Keratinocyte (primary cell): Measurements from ENCODE around the gene ELP6. TPM values are rescaled to one million over a fixed set of nuclear protein-coding genes. Genes with fewer than 3 reads are reported as not detected.
A peak's percentile ranks its signal among the peaks of the same experiment; 100 is the strongest.

ENCODE experiments used
- DNase-seq: peaks from one replicate; pipeline ENCODE4 v3.0.0-alpha.2; 2011; ENCODE audit warnings: low read depth, missing footprints, low spot score
- FAIRE-seq: peaks from 2 replicates; lab custom pipeline; 2011; peaks lifted over from hg19 to GRCh38; lab: Jason Lieb, UNC
- H2AFZ ChIP-seq: 2 replicates; pipeline ENCODE4 v1.6.0; 2012; ENCODE audit warnings: low read length, control low read depth, inconsistent platforms; ENCODE audit not compliant: control insufficient read depth
- H3K27ac ChIP-seq: 2 replicates; pipeline ENCODE4 v1.5.1; 2011; ENCODE audit warnings: low read length; ENCODE audit not compliant: control insufficient read depth, insufficient read depth
- H3K27me3 ChIP-seq: 3 replicates; pipeline ENCODE4 v1.6.0; 2011; ENCODE audit warnings: low read length; ENCODE audit not compliant: control insufficient read depth, insufficient read depth; ENCODE audit errors: extremely low read depth
- H3K36me3 ChIP-seq, 2 experiments: 2 replicates in 1 of 2; 3 replicates in 1 of 2; pipeline ENCODE4 v1.5.1; 2011; ENCODE audit warnings: low read length in 2 of 2, mild to moderate bottlenecking in 1 of 2; ENCODE audit not compliant: control insufficient read depth in 2 of 2, insufficient read depth in 2 of 2; ENCODE audit errors: extremely low read depth in 1 of 2
- H3K4me1 ChIP-seq: 3 replicates; pipeline ENCODE4 v1.5.1; 2011; ENCODE audit warnings: low read length; ENCODE audit not compliant: control insufficient read depth, insufficient read depth; ENCODE audit errors: extremely low read depth
- H3K4me2 ChIP-seq: 3 replicates; pipeline ENCODE4 v1.6.0; 2011; ENCODE audit warnings: low read depth, low read length; ENCODE audit not compliant: control insufficient read depth, insufficient read depth; ENCODE audit errors: extremely low read depth
- H3K4me3 ChIP-seq, 3 experiments: fragments of 200-600 bp in 1 of 3; sonication (generic) in 1 of 3; 2 replicates in 2 of 3; 3 replicates in 1 of 3; pipeline ENCODE4 v1.5.1; 2011 to 2016; ENCODE audit warnings: low read length in 3 of 3, mild to moderate bottlenecking in 3 of 3, control low read depth in 2 of 3, inconsistent platforms in 1 of 3, low read depth in 1 of 3, mixed read lengths in 1 of 3, mixed run types in 1 of 3, moderate library complexity in 1 of 3; ENCODE audit not compliant: control insufficient read depth in 2 of 3, insufficient read depth in 2 of 3; ENCODE audit errors: extremely low read depth in 1 of 3
- H3K79me2 ChIP-seq: 2 replicates; pipeline ENCODE4 v1.6.0; 2012; ENCODE audit warnings: low read length; ENCODE audit not compliant: control insufficient read depth, insufficient read depth
- H3K9ac ChIP-seq: 3 replicates; pipeline ENCODE4 v1.6.0; 2011; ENCODE audit warnings: low read length; ENCODE audit not compliant: control insufficient read depth, insufficient read depth; ENCODE audit errors: extremely low read depth
- H3K9me1 ChIP-seq: 3 replicates; pipeline ENCODE4 v1.6.0; 2011; ENCODE audit warnings: low read length; ENCODE audit not compliant: control insufficient read depth, insufficient read depth; ENCODE audit errors: extremely low read depth
- H3K9me3 ChIP-seq: 2 replicates; pipeline ENCODE4 v1.5.1; 2012; ENCODE audit warnings: low read depth, low read length; ENCODE audit not compliant: control insufficient read depth
- H4K20me1 ChIP-seq: 3 replicates; pipeline ENCODE4 v1.6.0; 2011; ENCODE audit warnings: low read length; ENCODE audit not compliant: control insufficient read depth, insufficient read depth; ENCODE audit errors: extremely low read depth
- CTCF ChIP-seq, 3 experiments: IDR thresholded peaks in 1 of 3; conservative IDR thresholded peaks in 1 of 3; optimal IDR thresholded peaks in 1 of 3; 2 replicates in 2 of 3; 3 replicates in 1 of 3; pipeline versions ENCODE3 to v1.5.1; 2011; ENCODE audit warnings: low read length in 3 of 3, mild to moderate bottlenecking in 3 of 3, moderate library complexity in 2 of 3, control low read depth in 1 of 3, inconsistent platforms in 1 of 3; ENCODE audit not compliant: insufficient read depth in 2 of 3; ENCODE audit errors: extremely low read depth in 1 of 3
- EZH2 ChIP-seq: IDR thresholded peaks from one replicate; pipeline ENCODE4 v1.6.1; 2012; ENCODE audit warnings: inconsistent platforms, mild to moderate bottlenecking, low read length, moderate library complexity
- dilution Hi-C: fragments of 300-500 bp; cut with MboI; formaldehyde crosslinking; loops from one replicate; pipeline ENCODE4 v1.7.0; 2020; ENCODE audit warnings: low sequenced_read_pairs; ENCODE audit not compliant: extremely low pct_ligation_motif_present
- polyA plus RNA-seq, 5 experiments: library from polyadenylated mRNA; depleted of rRNA in 3 of 5; stranded (reverse) in 3 of 5; stranded (forward) in 1 of 5; unstranded in 1 of 5; fragments of >200 nt; gene quantifications; 1 replicate in 1 of 5; 2 replicates in 3 of 5; 3 replicates in 1 of 5; pipeline versions ENCODE4 v1.2.1 to v1.2.3, GENCODE V29; 2011 to 2012; ENCODE audit warnings: missing spikeins in 2 of 5, low read depth in 1 of 5, low replicate concordance in 1 of 5

The ELP6 gene
- polyA plus RNA-seq, 1 donor (not counting 4 experiments of a cell fraction or from before 2014, with no cell fraction given) = 65.8 TPM

DNA sequence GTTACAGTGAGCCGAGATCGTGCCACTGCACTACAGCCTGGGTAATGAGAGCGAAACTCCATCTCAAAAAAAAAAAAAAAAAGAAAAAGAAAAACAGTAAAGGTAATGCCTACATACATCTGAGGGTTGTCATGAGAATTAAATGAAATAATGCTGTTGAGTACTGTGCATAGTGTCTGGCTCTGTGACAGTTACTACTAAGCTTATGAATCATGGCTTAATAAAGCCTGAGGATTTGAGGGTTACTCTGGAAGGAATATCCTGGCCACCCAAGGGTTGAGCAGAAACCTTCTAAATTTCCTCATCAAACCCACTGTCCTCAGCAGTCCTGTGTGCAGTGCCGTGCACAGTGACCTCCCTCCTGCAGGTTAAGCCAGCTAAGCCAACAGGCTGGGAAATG is 26.8 kb upstream of the ELP6 start:
- no peak for TF ChIP-seq CTCF (optimal IDR thresholded peaks at IDR 0.05 in 1 of 3, IDR thresholded peaks at IDR 0.05 in 1 of 3, conservative IDR thresholded peaks at IDR 0.05 in 1 of 3; ENCODE audit: extremely low read depth in 1 of 3, insufficient read depth in 2 of 3, low read length in 3 of 3)
- TF ChIP-seq EZH2 = no peak
- H3K27ac ChIP-seq = no peak overlapping the region
- FAIRE-seq (peak; percentile 53), DNase-seq (no peak)
- no peaks in the 10 kb centered on the region for H3K27me3 ChIP-seq
- H3K4me1 ChIP-seq = no peaks in the 10 kb centered on the region
- H3K9ac ChIP-seq = no peak overlapping the region
- no peak overlapping the region for H2AFZ ChIP-seq
- dilution Hi-C loops = no loop called here
- no peak overlapping the region for H3K4me2 ChIP-seq
- no peaks in the 10 kb centered on the region for H3K9me1 ChIP-seq
- no peak overlapping the region for H3K4me3 ChIP-seq
- H3K36me3 ChIP-seq = no peaks in the 10 kb centered on the region
- H4K20me1 ChIP-seq = no peaks in the 10 kb centered on the region
- no peaks in the 10 kb centered on the region for H3K9me3 ChIP-seq
- no peaks in the 10 kb centered on the region for H3K79me2 ChIP-seq

- dilution Hi-C loops = no loop called here
Observed at GRCh38 chr3:47536967-47537366, 23.5 kb upstream of the ELP6 start.

More at GRCh38 chr3:47536967-47537366, 23.5 kb upstream of the ELP6 start:
- H3K4me2 ChIP-seq = no peak overlapping the region
- no peaks in the 10 kb centered on the region for H3K9me1 ChIP-seq
- no peaks in the 10 kb centered on the region for H3K79me2 ChIP-seq
- H3K27me3 ChIP-seq = no peaks in the 10 kb centered on the region
- peaks cover 17% of the 10 kb centered on the region for H3K4me1 ChIP-seq
- no peaks in the 10 kb centered on the region for H3K36me3 ChIP-seq
- H3K27ac ChIP-seq = no peak overlapping the region
- no peak overlapping the region for H2AFZ ChIP-seq
- no peaks in the 10 kb centered on the region for H4K20me1 ChIP-seq
- no peak for FAIRE-seq
- DNase-seq = no peak
- H3K9me3 ChIP-seq = no peaks in the 10 kb centered on the region
- H3K9ac ChIP-seq = no peak overlapping the region
- no peak overlapping the region for H3K4me3 ChIP-seq
- TF ChIP-seq CTCF (optimal IDR thresholded peaks at IDR 0.05 in 1 of 3, IDR thresholded peaks at IDR 0.05 in 1 of 3, conservative IDR thresholded peaks at IDR 0.05 in 1 of 3; ENCODE audit: extremely low read depth in 1 of 3, insufficient read depth in 2 of 3, low read length in 3 of 3) = no peak
- no peak for TF ChIP-seq EZH2
